Retinal pigment epithelial cell (primary cell): ENCODE measurements around the gene PHC2.

ENCODE experiments used
- DNase-seq: peaks from one replicate; pipeline ENCODE4 v3.0.0-alpha.2; 2010; ENCODE audit warnings: low read depth
- H3K4me3 ChIP-seq: 2 replicates; pipeline ENCODE4 v1.5.1; 2011; ENCODE audit warnings: mild to moderate bottlenecking, low read length, control low read depth, moderate library complexity
- CTCF ChIP-seq: conservative IDR thresholded peaks from 2 replicates; pipeline ENCODE4 v1.5.1; 2011; ENCODE audit warnings: low read depth, low read length, control low read depth, inconsistent platforms

The PHC2 gene

GRCh38 chr1:33396188-33397124 lies 34.4 kb downstream of the PHC2 start:
- no peak for DNase-seq
- TF ChIP-seq CTCF = no peak
- H3K4me3 ChIP-seq = no peak overlapping the region

GRCh38 chr1:33394770-33395169 lies 36.1 kb downstream of the PHC2 start:
- no peak overlapping the region for H3K4me3 ChIP-seq
- no peak for TF ChIP-seq CTCF
- DNase-seq = no peak

GRCh38 chr1:33393991-33394390 lies 36.9 kb downstream of the PHC2 start:
- TF ChIP-seq CTCF = no peak
- DNase-seq = no peak
- no peak overlapping the region for H3K4me3 ChIP-seq

GRCh38 chr1:33393524-33393923 lies 37.4 kb downstream of the PHC2 start:
- TF ChIP-seq CTCF = no peak
- H3K4me3 ChIP-seq = no peak overlapping the region
- no peak for DNase-seq

GRCh38 chr1:33392639-33393038 lies 38.3 kb downstream of the PHC2 start:
- no peak for DNase-seq
- TF ChIP-seq CTCF = no peak
- no peak overlapping the region for H3K4me3 ChIP-seq

GRCh38 chr1:33392206-33392605 lies 38.7 kb downstream of the PHC2 start:
- DNase-seq = no peak
- no peak for TF ChIP-seq CTCF
- no peak overlapping the region for H3K4me3 ChIP-seq
